Neural cell (in vitro differentiated cells): ENCODE measurements around the gene SLX4. TPM values are rescaled to one million over a fixed set of nuclear protein-coding genes. Genes with fewer than 3 reads are reported as not detected.

Experiments used
- H2AFZ ChIP-seq: fragments of 200-600, 300-800 bp; sonication (generic), shearing (Covaris generic); 2 replicates; pipeline ENCODE4 v1.6.0; 2014; ENCODE audit warnings: low read depth, mild to moderate bottlenecking, antibody characterized with exemption, low read length, moderate library complexity
- H3F3A ChIP-seq: fragments of 200-600 bp; shearing (Covaris generic); 2 replicates; pipeline ENCODE4 v1.6.1; 2016; ENCODE audit warnings: mild to moderate bottlenecking, moderate library complexity, mixed read lengths, antibody characterized with exemption, low read length; ENCODE audit not compliant: insufficient read depth, poor library complexity, severe bottlenecking
- H3K27ac ChIP-seq: fragments of 200-600, 300-800 bp; sonication (generic), shearing (Covaris generic); 2 replicates; pipeline ENCODE4 v1.5.1; 2014; ENCODE audit warnings: mild to moderate bottlenecking, low read length, moderate library complexity
- H3K27me3 ChIP-seq: fragments of 300-800, 200-600 bp; sonication (generic), shearing (Covaris generic); 2 replicates; pipeline ENCODE4 v1.6.0; 2014; ENCODE audit warnings: mild to moderate bottlenecking, low read depth, low read length, moderate library complexity; ENCODE audit not compliant: insufficient read depth
- H3K36me3 ChIP-seq: fragments of 300-800, 200-600 bp; sonication (generic), shearing (Covaris generic); 2 replicates; pipeline ENCODE4 v1.5.1; 2014; ENCODE audit warnings: mild to moderate bottlenecking, antibody characterized with exemption, low read length, moderate library complexity; ENCODE audit not compliant: insufficient read depth
- H3K4me2 ChIP-seq: fragments of 300-800, 200-600 bp; sonication (generic), shearing (Covaris generic); 2 replicates; pipeline ENCODE4 v1.6.0; 2014; ENCODE audit warnings: mild to moderate bottlenecking, low read length
- H3K4me3 ChIP-seq: fragments of 300-800, 200-600 bp; sonication (generic), shearing (Covaris generic); 2 replicates; pipeline ENCODE4 v1.5.1; 2014; ENCODE audit warnings: mild to moderate bottlenecking, low read length, moderate library complexity
- H3K79me2 ChIP-seq: fragments of 200-600 bp; shearing (Covaris generic); replicated peaks from 2 replicates; pipeline ENCODE4 v1.6.0; 2014; ENCODE audit warnings: mild to moderate bottlenecking, low read length, moderate library complexity; ENCODE audit not compliant: insufficient read depth
- H3K9ac ChIP-seq: fragments of 300-800, 200-600 bp; sonication (generic), shearing (Covaris generic); 2 replicates; pipeline ENCODE4 v1.6.1; 2016; ENCODE audit warnings: mild to moderate bottlenecking, low read length, mixed read lengths
- H3K9me2 ChIP-seq: fragments of 200-600 bp; shearing (Covaris generic); 2 replicates; pipeline ENCODE4 v1.6.1; 2016; ENCODE audit warnings: mild to moderate bottlenecking, low read length, mixed read lengths; ENCODE audit not compliant: insufficient read depth
- H3K9me3 ChIP-seq: fragments of 200-600, 300-800 bp; sonication (generic), shearing (Covaris generic); 2 replicates; pipeline ENCODE4 v1.6.1; 2016; ENCODE audit warnings: mild to moderate bottlenecking, mixed run types, low read length, moderate library complexity, mixed read lengths
- H4K20me1 ChIP-seq: fragments of 200-600 bp; shearing (Covaris generic); 2 replicates; pipeline ENCODE4 v1.6.1; 2016; ENCODE audit warnings: mild to moderate bottlenecking, mixed run types; ENCODE audit not compliant: insufficient read depth
- EP300 ChIP-seq: fragments of 450-650 bp; conservative IDR thresholded peaks from 2 replicates; pipeline ENCODE4 v1.6.1; 2014; ENCODE audit warnings: antibody characterized with exemption, mild to moderate bottlenecking, moderate library complexity; ENCODE audit not compliant: poor library complexity, severe bottlenecking
- EZH2 ChIP-seq: fragments of 200-600, 300-800 bp; shearing (Covaris generic), sonication (generic); IDR thresholded peaks from 2 replicates; pipeline ENCODE4 v1.6.1; 2014; ENCODE audit warnings: antibody characterized with exemption, low read length, borderline replicate concordance, mild to moderate bottlenecking; ENCODE audit not compliant: insufficient read depth, poor library complexity, severe bottlenecking
- MXI1 ChIP-seq: fragments of 450-650 bp; conservative IDR thresholded peaks from 2 replicates; pipeline ENCODE4 v1.6.1; 2014; ENCODE audit warnings: antibody characterized with exemption, mild to moderate bottlenecking; ENCODE audit not compliant: poor library complexity, severe bottlenecking
- POLR2AphosphoS5 ChIP-seq: IDR thresholded peaks from 2 replicates; pipeline ENCODE4 v1.6.1; 2012
- RAD21 ChIP-seq: fragments of 450-650 bp; conservative IDR thresholded peaks from 2 replicates; pipeline ENCODE4 v1.6.1; 2014; ENCODE audit warnings: antibody characterized with exemption, mild to moderate bottlenecking, moderate library complexity
- TAF1 ChIP-seq: IDR thresholded peaks from 2 replicates; pipeline ENCODE4 v1.6.1; 2012; ENCODE audit warnings: low read depth
- polyA plus RNA-seq: library from polyadenylated mRNA; depleted of rRNA; stranded (reverse); fragments of >200 nt; gene quantifications from 2 replicates; pipeline ENCODE4 v1.2.3, GENCODE V29; 2014
- TF ChIP-seq, protein P1 (sequence below): IDR thresholded peaks from 2 replicates; pipeline ENCODE4 v1.6.1; 2012; ENCODE audit warnings: borderline replicate concordance
- TF ChIP-seq, protein P2 (sequence below): fragments of 450-650 bp; IDR thresholded peaks from 2 replicates; pipeline ENCODE4 v1.5.1; 2014; ENCODE audit warnings: antibody characterized with exemption, mild to moderate bottlenecking, moderate library complexity; ENCODE audit not compliant: poor library complexity, severe bottlenecking

The SLX4 gene
- polyA plus RNA-seq, 1 donor from 2014 or later, result 2.9 TPM

DNA sequence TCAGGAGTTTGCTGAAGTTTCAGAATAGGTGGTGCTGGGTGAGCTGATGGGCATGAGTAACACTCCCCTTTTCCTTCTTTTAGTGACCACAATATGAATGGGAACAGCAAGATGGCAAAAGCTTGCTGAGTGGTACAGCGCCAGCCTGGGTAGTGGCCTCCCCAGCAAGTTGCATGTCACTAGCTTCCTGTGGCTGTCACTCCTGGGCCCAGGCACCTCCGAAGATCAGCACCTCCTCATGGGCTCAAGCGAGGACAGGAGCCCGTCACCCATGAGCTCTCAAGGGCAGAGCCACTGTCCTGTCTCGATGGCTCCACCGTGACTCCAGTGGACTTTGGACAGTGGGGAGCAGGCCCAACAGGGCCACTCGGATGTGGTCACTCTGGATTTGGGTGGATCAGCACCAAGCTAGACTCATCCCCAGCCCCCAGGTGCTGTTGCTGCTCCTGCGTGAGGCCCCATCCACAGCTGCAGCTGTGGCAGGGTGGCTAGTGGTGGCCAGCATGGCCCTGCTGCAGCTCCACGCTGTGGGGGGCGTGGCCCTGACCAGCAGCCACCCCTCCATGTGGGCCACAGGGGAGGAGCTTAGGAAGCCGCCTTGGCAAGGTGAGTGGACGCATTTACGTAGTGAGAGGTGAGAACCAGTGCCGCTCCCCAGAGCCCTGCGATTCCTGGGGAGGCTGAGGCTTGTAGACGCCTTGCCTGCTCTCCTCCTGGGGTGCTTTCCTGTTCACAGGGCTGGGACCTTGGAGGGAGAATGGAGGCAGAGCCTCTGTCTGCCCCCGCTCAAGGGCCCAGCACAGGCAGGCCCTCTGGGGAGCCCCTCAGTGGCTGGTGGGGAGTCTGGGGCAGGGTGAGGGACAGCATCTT lies 29.5 kb upstream of the SLX4 start:
- no peaks in the 10 kb centered on the region for H3F3A ChIP-seq
- no peak overlapping the region for H3K9ac ChIP-seq
- no peaks in the 10 kb centered on the region for H3K27me3 ChIP-seq
- H4K20me1 ChIP-seq, result no peaks in the 10 kb centered on the region
- no peak overlapping the region for H3K4me2 ChIP-seq
- no peak overlapping the region for H2AFZ ChIP-seq
- H3K9me2 ChIP-seq, result no peaks in the 10 kb centered on the region
- H3K4me3 ChIP-seq, result no peak overlapping the region
- H3K36me3 ChIP-seq, result no peaks in the 10 kb centered on the region
- no peaks in the 10 kb centered on the region for H3K79me2 ChIP-seq
- H3K27ac ChIP-seq, result no peak overlapping the region
- TF ChIP-seq, protein P1, sequence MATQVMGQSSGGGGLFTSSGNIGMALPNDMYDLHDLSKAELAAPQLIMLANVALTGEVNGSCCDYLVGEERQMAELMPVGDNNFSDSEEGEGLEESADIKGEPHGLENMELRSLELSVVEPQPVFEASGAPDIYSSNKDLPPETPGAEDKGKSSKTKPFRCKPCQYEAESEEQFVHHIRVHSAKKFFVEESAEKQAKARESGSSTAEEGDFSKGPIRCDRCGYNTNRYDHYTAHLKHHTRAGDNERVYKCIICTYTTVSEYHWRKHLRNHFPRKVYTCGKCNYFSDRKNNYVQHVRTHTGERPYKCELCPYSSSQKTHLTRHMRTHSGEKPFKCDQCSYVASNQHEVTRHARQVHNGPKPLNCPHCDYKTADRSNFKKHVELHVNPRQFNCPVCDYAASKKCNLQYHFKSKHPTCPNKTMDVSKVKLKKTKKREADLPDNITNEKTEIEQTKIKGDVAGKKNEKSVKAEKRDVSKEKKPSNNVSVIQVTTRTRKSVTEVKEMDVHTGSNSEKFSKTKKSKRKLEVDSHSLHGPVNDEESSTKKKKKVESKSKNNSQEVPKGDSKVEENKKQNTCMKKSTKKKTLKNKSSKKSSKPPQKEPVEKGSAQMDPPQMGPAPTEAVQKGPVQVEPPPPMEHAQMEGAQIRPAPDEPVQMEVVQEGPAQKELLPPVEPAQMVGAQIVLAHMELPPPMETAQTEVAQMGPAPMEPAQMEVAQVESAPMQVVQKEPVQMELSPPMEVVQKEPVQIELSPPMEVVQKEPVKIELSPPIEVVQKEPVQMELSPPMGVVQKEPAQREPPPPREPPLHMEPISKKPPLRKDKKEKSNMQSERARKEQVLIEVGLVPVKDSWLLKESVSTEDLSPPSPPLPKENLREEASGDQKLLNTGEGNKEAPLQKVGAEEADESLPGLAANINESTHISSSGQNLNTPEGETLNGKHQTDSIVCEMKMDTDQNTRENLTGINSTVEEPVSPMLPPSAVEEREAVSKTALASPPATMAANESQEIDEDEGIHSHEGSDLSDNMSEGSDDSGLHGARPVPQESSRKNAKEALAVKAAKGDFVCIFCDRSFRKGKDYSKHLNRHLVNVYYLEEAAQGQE, result no peak
- TF ChIP-seq TAF1 (no peak), MXI1 (no peak), POLR2AphosphoS5 (no peak)
- TF ChIP-seq, protein P2, sequence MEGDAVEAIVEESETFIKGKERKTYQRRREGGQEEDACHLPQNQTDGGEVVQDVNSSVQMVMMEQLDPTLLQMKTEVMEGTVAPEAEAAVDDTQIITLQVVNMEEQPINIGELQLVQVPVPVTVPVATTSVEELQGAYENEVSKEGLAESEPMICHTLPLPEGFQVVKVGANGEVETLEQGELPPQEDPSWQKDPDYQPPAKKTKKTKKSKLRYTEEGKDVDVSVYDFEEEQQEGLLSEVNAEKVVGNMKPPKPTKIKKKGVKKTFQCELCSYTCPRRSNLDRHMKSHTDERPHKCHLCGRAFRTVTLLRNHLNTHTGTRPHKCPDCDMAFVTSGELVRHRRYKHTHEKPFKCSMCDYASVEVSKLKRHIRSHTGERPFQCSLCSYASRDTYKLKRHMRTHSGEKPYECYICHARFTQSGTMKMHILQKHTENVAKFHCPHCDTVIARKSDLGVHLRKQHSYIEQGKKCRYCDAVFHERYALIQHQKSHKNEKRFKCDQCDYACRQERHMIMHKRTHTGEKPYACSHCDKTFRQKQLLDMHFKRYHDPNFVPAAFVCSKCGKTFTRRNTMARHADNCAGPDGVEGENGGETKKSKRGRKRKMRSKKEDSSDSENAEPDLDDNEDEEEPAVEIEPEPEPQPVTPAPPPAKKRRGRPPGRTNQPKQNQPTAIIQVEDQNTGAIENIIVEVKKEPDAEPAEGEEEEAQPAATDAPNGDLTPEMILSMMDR, result no peak
- H3K9me3 ChIP-seq, result no peaks in the 10 kb centered on the region

DNA sequence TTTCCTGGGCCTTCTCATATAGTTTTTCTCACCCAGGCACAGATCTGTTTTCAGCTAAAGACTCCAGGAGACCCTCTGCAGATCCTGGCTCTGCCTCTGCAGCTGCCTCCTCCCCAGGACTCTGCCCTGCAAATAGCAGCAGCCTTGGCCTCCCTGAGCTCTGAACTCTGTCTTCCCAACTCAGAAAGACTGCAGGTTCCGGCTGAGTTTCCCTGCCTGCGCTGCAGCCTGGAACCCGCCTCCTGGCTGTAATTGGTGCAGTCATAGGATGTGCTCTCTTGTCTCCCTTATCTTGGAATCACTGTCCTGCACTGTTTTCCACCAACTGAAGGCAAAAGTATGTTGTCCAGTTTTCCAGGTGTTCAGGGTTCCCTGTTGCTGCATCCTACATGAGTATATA lies 28.8 kb upstream of the SLX4 start:
- no peak overlapping the region for H3K9ac ChIP-seq
- H3K9me3 ChIP-seq, result no peaks in the 10 kb centered on the region
- no peaks in the 10 kb centered on the region for H3F3A ChIP-seq
- H3K36me3 ChIP-seq, result no peaks in the 10 kb centered on the region
- H3K4me2 ChIP-seq, result no peak overlapping the region
- no peak overlapping the region for H2AFZ ChIP-seq
- TF ChIP-seq TAF1, result no peak
- no peak for TF ChIP-seq RAD21
- no peak for TF ChIP-seq MXI1
- no peak overlapping the region for H3K27ac ChIP-seq
- H3K27me3 ChIP-seq, result no peaks in the 10 kb centered on the region
- H3K79me2 ChIP-seq, result no peaks in the 10 kb centered on the region
- no peaks in the 10 kb centered on the region for H3K9me2 ChIP-seq
- H3K4me3 ChIP-seq, result no peak overlapping the region
- H4K20me1 ChIP-seq, result no peaks in the 10 kb centered on the region

DNA sequence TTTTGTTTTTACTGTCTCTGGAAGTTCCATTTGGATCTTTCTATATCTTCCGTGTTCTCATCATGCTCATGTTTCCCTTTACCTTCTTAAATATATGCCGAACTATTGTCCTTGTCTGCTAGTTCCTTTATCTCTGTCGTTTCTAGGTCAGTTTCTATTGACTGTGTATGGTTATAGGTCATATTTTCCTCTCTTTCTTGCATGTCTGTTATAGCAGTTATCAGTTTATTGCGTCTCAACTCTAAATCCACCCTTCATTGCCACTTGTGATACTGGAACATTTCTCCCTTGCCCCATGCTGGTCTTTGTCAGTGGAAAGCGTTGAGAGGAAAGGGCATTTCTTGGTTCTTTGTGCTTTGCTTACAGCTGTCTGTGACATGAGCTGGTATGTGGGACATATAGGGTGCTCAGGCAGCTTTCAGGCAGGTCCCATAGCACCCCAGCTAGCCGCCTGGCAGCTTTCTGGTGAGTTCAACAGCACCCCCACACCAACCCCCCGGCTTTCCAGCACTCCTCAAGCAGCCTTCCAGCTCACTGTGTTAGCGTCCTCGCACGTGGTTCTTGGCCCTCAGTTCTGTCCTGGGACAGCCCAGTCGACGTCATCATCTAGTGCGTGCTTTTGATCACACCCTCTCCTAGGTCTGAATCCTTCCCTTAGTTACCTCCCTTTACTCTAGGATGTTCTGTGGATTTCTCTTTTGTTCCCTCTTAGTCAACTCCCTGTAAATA lies 27.7 kb upstream of the SLX4 start:
- Histone ChIP-seq H3K79me2 (no peaks in the 10 kb centered on the region), H3K9me2 (no peaks in the 10 kb centered on the region), H3K36me3 (no peaks in the 10 kb centered on the region), H3K9me3 (no peaks in the 10 kb centered on the region), H3K4me2 (no peak overlapping the region), H3K27ac (no peak overlapping the region), H4K20me1 (no peaks in the 10 kb centered on the region), H3K27me3 (no peaks in the 10 kb centered on the region), H2AFZ (no peak overlapping the region), H3F3A (no peaks in the 10 kb centered on the region), H3K4me3 (no peak overlapping the region), H3K9ac (no peak overlapping the region)
- TF ChIP-seq TAF1 (no peak), RAD21 (no peak), MXI1 (no peak), EP300 (no peak), POLR2AphosphoS5 (no peak), EZH2 (no peak)
- TF ChIP-seq, protein P1, result no peak
- TF ChIP-seq, protein P2, result no peak
